ENCODE measurements around the gene SVEP1.

The SVEP1 gene

DNA sequence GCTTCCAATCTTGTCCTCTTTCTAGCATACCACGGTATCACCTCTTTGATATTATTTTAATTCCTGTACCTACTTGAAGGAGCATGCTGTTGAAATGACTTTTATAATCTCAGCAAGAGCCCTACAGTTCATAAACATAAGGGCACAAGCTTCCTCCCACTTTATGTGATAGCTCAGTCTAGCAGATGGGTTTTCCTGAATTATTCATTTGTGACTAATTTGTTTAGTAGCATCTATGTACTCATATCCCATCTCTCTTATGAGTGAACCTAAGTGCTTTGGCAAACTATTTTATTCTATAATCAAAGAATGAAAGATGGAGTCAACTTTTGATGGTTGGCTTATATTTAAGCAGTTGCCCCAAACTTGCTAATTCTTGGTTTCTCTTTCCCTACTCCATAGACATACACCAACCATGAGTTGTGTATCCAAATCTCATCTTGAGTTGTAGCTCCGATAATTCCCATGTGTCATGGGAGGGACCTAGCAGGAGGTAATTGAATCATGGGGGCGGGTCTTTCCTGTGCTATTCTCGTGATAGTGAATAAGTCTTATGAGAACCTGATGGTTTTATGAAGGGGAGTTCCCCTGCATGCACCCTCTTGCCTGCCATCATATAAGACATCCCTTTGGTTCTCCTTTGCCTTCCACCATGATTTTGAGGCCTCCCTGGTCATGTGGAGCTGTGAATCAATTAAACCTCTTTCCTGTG, 259.6 kb downstream of the SVEP1 start:
- Histone ChIP-seq H3K4me3 (ENCODE audit: low read depth in 1 of 2, low read length in 2 of 2) (no peak overlapping the region), H3K27ac (ENCODE audit: low read depth, low read length) (no peak overlapping the region), H3K27me3 (ENCODE audit: control insufficient read depth in 1 of 2, insufficient read depth in 2 of 2, low read length in 2 of 2) (no peaks in the 10 kb centered on the region), H3K9ac (ENCODE audit: low read depth in 1 of 2, low read length in 2 of 2) (no peak overlapping the region), H3K4me1 (ENCODE audit: control insufficient read depth in 1 of 2, insufficient read depth in 2 of 2, low read length in 2 of 2) (peaks cover 0 to 10% of the 10 kb centered on the region in 2 donors), H3K9me3 (ENCODE audit: control insufficient read depth in 1 of 2, low read length in 2 of 2) (no peaks in the 10 kb centered on the region), H3K36me3 (ENCODE audit: control insufficient read depth in 1 of 2, insufficient read depth in 2 of 2, low read length in 2 of 2) (no peaks in the 10 kb centered on the region)

- Histone ChIP-seq H3K4me3 (ENCODE audit: low read depth in 1 of 2, low read length in 2 of 2) (no peak overlapping the region), H3K9me3 (ENCODE audit: control insufficient read depth in 1 of 2, low read length in 2 of 2) (no peaks in the 10 kb centered on the region), H3K27ac (ENCODE audit: low read depth, low read length) (no peak overlapping the region), H3K4me1 (ENCODE audit: control insufficient read depth in 1 of 2, insufficient read depth in 2 of 2, low read length in 2 of 2) (peaks cover 0 to 10% of the 10 kb centered on the region in 2 donors), H3K9ac (ENCODE audit: low read depth in 1 of 2, low read length in 2 of 2) (no peak overlapping the region), H3K27me3 (ENCODE audit: control insufficient read depth in 1 of 2, insufficient read depth in 2 of 2, low read length in 2 of 2) (no peaks in the 10 kb centered on the region), H3K36me3 (ENCODE audit: control insufficient read depth in 1 of 2, insufficient read depth in 2 of 2, low read length in 2 of 2) (no peaks in the 10 kb centered on the region)
Measured at GRCh38 chr9:110317911-110318310, 261.6 kb downstream of the SVEP1 start.

DNA sequence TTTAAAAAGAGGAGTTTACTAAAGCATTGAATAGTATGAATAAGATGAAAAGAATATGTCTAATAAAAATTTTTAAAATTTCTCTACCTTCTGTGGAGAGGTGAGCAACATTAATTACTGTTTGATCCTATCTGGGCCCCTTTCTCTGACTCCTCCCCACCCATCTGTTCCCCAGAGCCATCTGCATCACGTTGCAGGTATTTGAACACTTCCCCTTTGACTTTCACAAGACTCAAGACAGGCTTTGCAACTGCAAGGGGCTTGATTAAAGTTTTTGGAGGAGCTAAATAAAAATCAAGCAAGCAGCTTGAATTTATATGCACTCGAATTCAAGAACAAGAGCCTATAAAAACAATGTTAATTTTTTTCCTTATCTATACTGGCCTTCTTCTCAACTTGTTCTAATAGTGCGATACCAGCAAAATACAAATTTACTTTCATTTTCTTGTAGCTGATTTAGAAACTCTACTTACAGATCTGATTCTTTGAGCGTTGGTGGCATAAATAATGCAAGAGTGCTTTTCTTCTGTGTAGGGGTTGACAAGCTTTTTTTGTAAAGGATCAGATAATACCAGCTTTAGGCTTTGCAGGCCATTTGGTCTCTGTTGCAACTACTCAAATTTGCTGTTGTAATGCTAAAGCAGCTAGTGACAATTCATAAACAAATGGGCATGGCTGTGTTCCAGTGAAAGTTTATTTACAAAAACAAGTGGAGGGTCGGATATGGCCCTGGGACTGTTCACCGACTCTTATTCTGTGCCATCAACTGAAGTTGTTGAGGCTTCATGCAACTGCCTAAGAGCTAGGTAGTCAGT, 263.1 kb downstream of the SVEP1 start:
- Histone ChIP-seq H3K4me1 (ENCODE audit: control insufficient read depth in 1 of 2, insufficient read depth in 2 of 2, low read length in 2 of 2) (peaks cover 0 to 10% of the 10 kb centered on the region in 2 donors), H3K27me3 (ENCODE audit: control insufficient read depth in 1 of 2, insufficient read depth in 2 of 2, low read length in 2 of 2) (no peaks in the 10 kb centered on the region), H3K27ac (ENCODE audit: low read depth, low read length) (no peak overlapping the region), H3K36me3 (ENCODE audit: control insufficient read depth in 1 of 2, insufficient read depth in 2 of 2, low read length in 2 of 2) (no peaks in the 10 kb centered on the region), H3K9me3 (ENCODE audit: control insufficient read depth in 1 of 2, low read length in 2 of 2) (no peaks in the 10 kb centered on the region), H3K4me3 (ENCODE audit: low read depth in 1 of 2, low read length in 2 of 2) (peak overlapping the region; percentile 34 to 43), H3K9ac (ENCODE audit: low read depth in 1 of 2, low read length in 2 of 2) (no peak overlapping the region)
